ENCODE data around the gene CDT1.

- no peak for TF ChIP-seq CTCF (IDR thresholded peaks at IDR 0.05)
- no peak for TF ChIP-seq POLR2A (IDR thresholded peaks at IDR 0.05)
These were observed 20.9 kb downstream of the CDT1 start for GRCh38 chr16:88824256-88825077.
